H1 (cell line): Measurements from ENCODE around the gene TSPAN5. TPM values are rescaled to one million over a fixed set of nuclear protein-coding genes. Genes with fewer than 3 reads are reported as not detected.

Experiments
- CTCF ChIA-PET: fragments of 300-600 bp; sonication (Branson Sonifier 250); formaldehyde crosslinking; loops from one replicate; lab custom pipeline; 2021; ENCODE audit not compliant: partially characterized antibody; lab: Charles Lee
- POLR2A ChIA-PET: fragments of 300-600 bp; sonication (Branson Sonifier 250); formaldehyde crosslinking; loops from one replicate; lab custom pipeline; 2021; ENCODE audit warnings: inconsistent platforms; ENCODE audit not compliant: partially characterized antibody; lab: Charles Lee
- DNase-seq, 2 experiments: peaks; one replicate each; pipeline versions ENCODE4 v3.0.0 to v3.0.0-alpha.2; 2010 to 2022; ENCODE audit warnings: low spot score in 2 of 2, low read depth in 1 of 2, mixed read lengths in 1 of 2
- FAIRE-seq: peaks from 2 replicates; lab custom pipeline; 2011; peaks lifted over from hg19 to GRCh38; lab: Jason Lieb, UNC
- H2AFZ ChIP-seq: 2 replicates; pipeline ENCODE4 v1.8.1; 2012; ENCODE audit warnings: low read length, inconsistent platforms
- H2AK5ac ChIP-seq: 2 replicates; pipeline ENCODE4 v1.6.1; 2013; ENCODE audit warnings: low read depth, low read length
- H2BK120ac ChIP-seq: replicated peaks from 2 replicates; pipeline ENCODE3; 2013; ENCODE audit warnings: low read depth, low read length, inconsistent platforms
- H2BK12ac ChIP-seq: 2 replicates; pipeline ENCODE4 v1.6.1; 2013; ENCODE audit warnings: low read depth, low read length
- H2BK15ac ChIP-seq: 2 replicates; pipeline ENCODE4 v1.6.1; 2013; ENCODE audit warnings: low read length
- H2BK20ac ChIP-seq: 2 replicates; pipeline ENCODE4 v1.6.1; 2013; ENCODE audit warnings: low read length
- H2BK5ac ChIP-seq: 2 replicates; pipeline ENCODE4 v1.6.1; 2013; ENCODE audit warnings: low read depth, low read length
- H3K14ac ChIP-seq: 2 replicates; pipeline ENCODE4 v1.6.1; 2013; ENCODE audit warnings: inconsistent platforms; ENCODE audit not compliant: insufficient read length
- H3K18ac ChIP-seq: 2 replicates; pipeline ENCODE4 v1.6.1; 2013; ENCODE audit warnings: low read length; ENCODE audit errors: extremely low read depth
- H3K23ac ChIP-seq: 2 replicates; pipeline ENCODE4 v1.6.1; 2013; ENCODE audit warnings: inconsistent platforms; ENCODE audit not compliant: insufficient read length
- H3K23me2 ChIP-seq: 2 replicates; pipeline ENCODE4 v1.6.1; 2013; ENCODE audit warnings: low read depth, low read length
- H3K27ac ChIP-seq: 2 replicates; pipeline ENCODE4 v1.6.1; 2011; ENCODE audit warnings: low read depth, low read length, inconsistent platforms
- H3K27me3 ChIP-seq, 4 experiments: replicated peaks in 1 of 4; 1 replicate in 1 of 4; 2 replicates in 3 of 4; pipeline versions ENCODE4 v1.6.1 to v1.8.1; 2011 to 2013; ENCODE audit warnings: low read length in 3 of 4, mild to moderate bottlenecking in 3 of 4, inconsistent platforms in 2 of 4, mixed read lengths in 2 of 4, moderate library complexity in 1 of 4; ENCODE audit not compliant: control insufficient read depth in 3 of 4, insufficient read depth in 3 of 4; ENCODE audit errors: extremely low read depth in 1 of 4
- H3K36me3 ChIP-seq, 4 experiments: 2 replicates each; pipeline versions ENCODE4 v1.6.1 to v1.8.1; 2011 to 2013; ENCODE audit warnings: mild to moderate bottlenecking in 4 of 4, low read length in 3 of 4, moderate library complexity in 2 of 4, control low read depth in 1 of 4, inconsistent platforms in 1 of 4; ENCODE audit not compliant: insufficient read depth in 4 of 4, control insufficient read depth in 2 of 4
- H3K4ac ChIP-seq: replicated peaks from 2 replicates; pipeline ENCODE3; 2013; ENCODE audit warnings: low read length, low read depth, mixed read lengths, inconsistent platforms; ENCODE audit not compliant: insufficient read length
- H3K4me1 ChIP-seq, 4 experiments: replicated peaks in 1 of 4; 1 replicate in 1 of 4; 2 replicates in 3 of 4; pipeline versions ENCODE4 v1.6.1 to v1.8.1; 2011 to 2013; ENCODE audit warnings: low read length in 3 of 4, inconsistent platforms in 2 of 4, mixed read lengths in 1 of 4; ENCODE audit not compliant: insufficient read depth in 4 of 4, control insufficient read depth in 3 of 4
- H3K4me2 ChIP-seq, 2 experiments: 2 replicates each; pipeline versions ENCODE4 v1.6.1 to v1.8.1; 2011 to 2013; ENCODE audit warnings: low read depth in 2 of 2, low read length in 2 of 2, control low read depth in 1 of 2, inconsistent platforms in 1 of 2, mild to moderate bottlenecking in 1 of 2; ENCODE audit not compliant: insufficient read depth in 1 of 2
- H3K4me3 ChIP-seq, 4 experiments: fragments of 200-600, 300-600 bp in 1 of 4; sonication (generic), shearing (Covaris generic), sonication (Bioruptor Twin) in 1 of 4; 2 replicates each; pipeline versions ENCODE4 v1.5.1 to v1.8.1; 2011 to 2016; ENCODE audit warnings: low read length in 4 of 4, low read depth in 3 of 4, control low read depth in 2 of 4, inconsistent platforms in 2 of 4, mild to moderate bottlenecking in 2 of 4, mixed read lengths in 1 of 4, moderate library complexity in 1 of 4; ENCODE audit not compliant: insufficient read depth in 2 of 4; ENCODE audit errors: extremely low read depth in 1 of 4
- H3K56ac ChIP-seq: replicated peaks from 2 replicates; pipeline ENCODE3; 2013; ENCODE audit warnings: low read depth, mild to moderate bottlenecking, mixed read lengths, low read length, inconsistent platforms; ENCODE audit not compliant: insufficient read length
- H3K79me1 ChIP-seq: 2 replicates; pipeline ENCODE4 v1.6.1; 2013; ENCODE audit warnings: low read depth, low read length, control low read depth
- H3K79me2 ChIP-seq, 2 experiments: 2 replicates each; pipeline versions ENCODE4 v1.6.1 to v1.8.1; 2012 to 2013; ENCODE audit warnings: low read length in 2 of 2, mild to moderate bottlenecking in 2 of 2, inconsistent platforms in 1 of 2; ENCODE audit not compliant: insufficient read depth in 2 of 2, control insufficient read depth in 1 of 2
- H3K9ac ChIP-seq, 4 experiments: replicated peaks in 1 of 4; 1 replicate in 1 of 4; 2 replicates in 3 of 4; pipeline versions ENCODE4 v1.6.1 to v1.8.1; 2011 to 2013; ENCODE audit warnings: low read depth in 3 of 4, low read length in 3 of 4, control low read depth in 2 of 4, mild to moderate bottlenecking in 2 of 4, moderate library complexity in 2 of 4, inconsistent platforms in 1 of 4; ENCODE audit errors: extremely low read depth in 1 of 4
- H3K9me3 ChIP-seq, 2 experiments: 2 replicates each; pipeline versions ENCODE4 v1.6.1 to v1.8.1; 2012 to 2013; ENCODE audit warnings: mild to moderate bottlenecking in 2 of 2, moderate library complexity in 2 of 2, control low read depth in 1 of 2, inconsistent platforms in 1 of 2, low read depth in 1 of 2, low read length in 1 of 2, mixed read lengths in 1 of 2; ENCODE audit not compliant: insufficient read depth in 2 of 2
- H4K20me1 ChIP-seq, 2 experiments: replicated peaks in 1 of 2; 2 replicates each; pipeline versions ENCODE3 to v1.8.1; 2011 to 2013; ENCODE audit warnings: inconsistent platforms in 2 of 2, low read length in 2 of 2, mild to moderate bottlenecking in 1 of 2; ENCODE audit not compliant: insufficient read depth in 2 of 2, control insufficient read depth in 1 of 2
- H4K5ac ChIP-seq: 2 replicates; pipeline ENCODE4 v1.6.1; 2013; ENCODE audit warnings: low read length, low read depth, mixed read lengths, inconsistent platforms; ENCODE audit not compliant: insufficient read length
- H4K8ac ChIP-seq: 2 replicates; pipeline ENCODE4 v1.8.0; 2013; ENCODE audit warnings: mild to moderate bottlenecking, moderate library complexity, low read length, inconsistent platforms; ENCODE audit not compliant: insufficient read depth; ENCODE audit errors: extremely low read depth
- H4K91ac ChIP-seq: replicated peaks from 2 replicates; pipeline ENCODE3; 2013; ENCODE audit warnings: low read length, mixed read lengths, inconsistent platforms; ENCODE audit not compliant: insufficient read length
- BCL11A ChIP-seq, 2 experiments: IDR thresholded peaks; one replicate each; pipeline ENCODE4 v1.6.1; 2011; ENCODE audit warnings: low read depth in 2 of 2, low read length in 2 of 2, mild to moderate bottlenecking in 2 of 2
- CEBPB ChIP-seq: IDR thresholded peaks from 2 replicates; pipeline ENCODE4 v1.6.1; 2012; ENCODE audit warnings: low read depth, low read length
- CHD1 ChIP-seq: IDR thresholded peaks from 2 replicates; pipeline ENCODE4 v1.6.1; 2012; ENCODE audit warnings: low read depth, low read length, improper control_type of control experiment
- CTBP2 ChIP-seq: IDR thresholded peaks from 2 replicates; pipeline ENCODE4 v1.7.0; 2011; ENCODE audit warnings: borderline replicate concordance, mild to moderate bottlenecking, moderate library complexity, mixed read lengths, low read length; ENCODE audit not compliant: insufficient read depth, insufficient read length
- NANOG ChIP-seq: IDR thresholded peaks from 2 replicates; pipeline ENCODE4 v1.6.1; 2011; ENCODE audit warnings: low read length, low read depth, mild to moderate bottlenecking, inconsistent platforms; ENCODE audit not compliant: insufficient read depth, poor library complexity, severe bottlenecking
- RAD21 ChIP-seq, 2 experiments: IDR thresholded peaks in 1 of 2; conservative IDR thresholded peaks in 1 of 2; 2 replicates each; pipeline ENCODE4 v1.6.1; 2011; ENCODE audit warnings: low read depth in 2 of 2, low read length in 2 of 2, improper control_type of control experiment in 1 of 2, inconsistent platforms in 1 of 2, mild to moderate bottlenecking in 1 of 2, moderate library complexity in 1 of 2
- SP1 ChIP-seq: IDR thresholded peaks from 2 replicates; pipeline ENCODE4 v1.6.1; 2011; ENCODE audit warnings: low read depth, low read length
- TEAD4 ChIP-seq: IDR thresholded peaks from 2 replicates; pipeline ENCODE4 v1.6.1; 2012; ENCODE audit warnings: low read depth, low read length, inconsistent platforms, mixed read lengths
- WGBS, 2 experiments: shearing (Covaris generic) in 1 of 2; methylation state at CpG; one replicate each; pipeline versions ENCODE4 v1.1.6 to v1.1.7; 2013 to 2015; ENCODE audit warnings: low lambda C conversion rate in 2 of 2, mixed read lengths in 2 of 2, inconsistent platforms in 1 of 2, low coverage in 1 of 2, missing lambda C conversion rate in 1 of 2; ENCODE audit not compliant: insufficient replicate concordance in 2 of 2, insufficient coverage in 1 of 2, insufficient read length in 1 of 2; ENCODE audit errors: extremely low coverage in 1 of 2, missing lambda C conversion rate in 1 of 2; 5-methylcytosine and 5-hydroxymethylcytosine counted together
- polyA plus RNA-seq, 7 experiments: library from polyadenylated mRNA; depleted of rRNA in 3 of 7; stranded (reverse) in 5 of 7; unstranded in 2 of 7; fragments of >200 nt in 5 of 7; fragments of 200-250 nt in 2 of 7; gene quantifications; 1 replicate in 5 of 7; 2 replicates in 1 of 7; 4 replicates in 1 of 7; pipeline versions ENCODE4 v1.2.1 to v1.2.3, GENCODE V29; 2011 to 2013; ENCODE audit warnings: missing spikeins in 2 of 7, mixed read lengths in 2 of 7
- total RNA-seq: library from RNA; stranded (reverse); fragmentation: NEBNext Ultra II Directional; extraction: Animal tissue kit (Norgen Biotek cat#: 25700); gene quantifications from 2 replicates; pipeline ENCODE4 v1.2.1, GENCODE V29; 2021
- TF ChIP-seq, protein P1 (sequence below), 3 experiments: IDR thresholded peaks; 1 replicate in 2 of 3; 2 replicates in 1 of 3; pipeline versions ENCODE4 v1.5.1 to v1.6.1; 2011; ENCODE audit warnings: low read length in 3 of 3, mild to moderate bottlenecking in 3 of 3, inconsistent platforms in 2 of 3, low read depth in 1 of 3, moderate library complexity in 1 of 3; ENCODE audit not compliant: insufficient read depth in 1 of 3; ENCODE audit errors: control extremely low read depth in 1 of 3

The TSPAN5 gene
- total and polyA plus RNA-seq, 2 of the 8 experiments (the other 6 are each of a cell fraction or from before 2014, with no cell fraction given), result 17.6 to 21.2 TPM

DNA sequence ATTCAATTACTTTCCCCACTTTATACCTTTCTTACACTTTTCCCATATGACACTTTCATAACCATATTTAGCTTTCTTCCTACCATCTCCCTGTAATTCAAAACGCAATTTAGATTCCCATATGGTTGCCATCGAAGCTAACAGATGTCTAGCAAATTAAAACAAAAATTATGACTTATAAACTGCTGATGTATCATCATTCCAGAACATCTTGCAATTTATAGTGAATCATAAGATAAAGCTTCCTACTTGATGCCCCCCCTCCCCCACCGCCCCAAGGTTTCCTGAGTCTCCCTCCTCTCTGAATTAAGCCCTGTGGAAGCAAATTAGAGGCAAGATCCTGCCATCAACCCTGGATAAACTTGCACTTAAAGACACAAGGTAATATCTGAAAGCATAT is 5.4 kb downstream of the TSPAN5 start:
- Histone ChIP-seq H3K27ac (no peak overlapping the region), H3K27me3 (peaks cover 0 to 16% (median 4%) of the 10 kb centered on the region in 4 experiments; a peak in 3 of 7 replicates)
- no peak for DNase-seq
- TF ChIP-seq, protein P1, sequence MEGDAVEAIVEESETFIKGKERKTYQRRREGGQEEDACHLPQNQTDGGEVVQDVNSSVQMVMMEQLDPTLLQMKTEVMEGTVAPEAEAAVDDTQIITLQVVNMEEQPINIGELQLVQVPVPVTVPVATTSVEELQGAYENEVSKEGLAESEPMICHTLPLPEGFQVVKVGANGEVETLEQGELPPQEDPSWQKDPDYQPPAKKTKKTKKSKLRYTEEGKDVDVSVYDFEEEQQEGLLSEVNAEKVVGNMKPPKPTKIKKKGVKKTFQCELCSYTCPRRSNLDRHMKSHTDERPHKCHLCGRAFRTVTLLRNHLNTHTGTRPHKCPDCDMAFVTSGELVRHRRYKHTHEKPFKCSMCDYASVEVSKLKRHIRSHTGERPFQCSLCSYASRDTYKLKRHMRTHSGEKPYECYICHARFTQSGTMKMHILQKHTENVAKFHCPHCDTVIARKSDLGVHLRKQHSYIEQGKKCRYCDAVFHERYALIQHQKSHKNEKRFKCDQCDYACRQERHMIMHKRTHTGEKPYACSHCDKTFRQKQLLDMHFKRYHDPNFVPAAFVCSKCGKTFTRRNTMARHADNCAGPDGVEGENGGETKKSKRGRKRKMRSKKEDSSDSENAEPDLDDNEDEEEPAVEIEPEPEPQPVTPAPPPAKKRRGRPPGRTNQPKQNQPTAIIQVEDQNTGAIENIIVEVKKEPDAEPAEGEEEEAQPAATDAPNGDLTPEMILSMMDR (IDR thresholded peaks at IDR 0.05; ENCODE audit: control extremely low read depth in 1 of 3, insufficient read depth in 1 of 3, low read depth in 1 of 3, low read length in 3 of 3), result no peak
- TF ChIP-seq CTBP2 (no peak), CHD1 (no peak), CEBPB (no peak), RAD21 (IDR thresholded peaks at IDR 0.05 in 1 of 2, conservative IDR thresholded peaks at IDR 0.05 in 1 of 2; ENCODE audit: low read depth in 2 of 2, low read length in 2 of 2) (no peak), TEAD4 (no peak), BCL11A (IDR thresholded peaks at IDR 0.05; ENCODE audit: low read depth in 2 of 2, low read length in 2 of 2) (no peak), SP1 (no peak), NANOG (no peak)
- TF ChIP-seq, all 59 proteins: peak for 0
- H4K8ac ChIP-seq, result no peak overlapping the region
- peaks cover 2% of the 10 kb centered on the region; the same call in 1 of the 2 replicates for H3K79me1 ChIP-seq
- H3K56ac ChIP-seq, result no peak overlapping the region
- no peak overlapping the region for H3K4me2 ChIP-seq
- H3K18ac ChIP-seq, result no peak overlapping the region
- no peak overlapping the region for H2AFZ ChIP-seq
- H2BK5ac ChIP-seq, result no peak overlapping the region
- H2BK20ac ChIP-seq, result no peak overlapping the region
- H2BK120ac ChIP-seq, result no peak overlapping the region
- WGBS, 2 experiments, result 87% methylated on average over 3 of the region's 3 CpGs; no CpG with 5 or more reads in 1 of the 2 experiments
- peaks cover 0 to 7% of the 10 kb centered on the region in 2 experiments for H4K20me1 ChIP-seq
- CTCF ChIA-PET, result no interaction called here
- POLR2A ChIA-PET, result interaction anchor here (0.7 kb wide), 1 partner anchor 338 kb away, joined by 3 read pairs; no protein-coding TSS in a partner anchor
- no peak for FAIRE-seq
- H3K4me1 ChIP-seq, result peaks cover 0 to 11% (median 3%) of the 10 kb centered on the region in 4 experiments; a peak in 6 of 7 replicates
- H4K5ac ChIP-seq, result no peak overlapping the region
- no peak overlapping the region for H4K91ac ChIP-seq
- H3K4me3 ChIP-seq, result no peak overlapping the region
- peaks cover 8% of the 10 kb centered on the region for H3K23me2 ChIP-seq
- H3K36me3 ChIP-seq, result no peaks in the 10 kb centered on the region
- H2BK15ac ChIP-seq, result no peak overlapping the region
- no peak overlapping the region for H3K9ac ChIP-seq
- H3K9me3 ChIP-seq, result no peaks in the 10 kb centered on the region
- no peak overlapping the region for H3K14ac ChIP-seq
- no peak overlapping the region for H2AK5ac ChIP-seq
- peaks cover 0 to 72% of the 10 kb centered on the region in 2 experiments; a peak in 2 of 4 replicates for H3K79me2 ChIP-seq
- no peak overlapping the region for H3K4ac ChIP-seq
- no peak overlapping the region for H2BK12ac ChIP-seq
- no peak overlapping the region for H3K23ac ChIP-seq
